Ectodermal cell (in vitro differentiated cells): ENCODE data around the gene GBP7.

Experiments used
- H3K27ac ChIP-seq: 2 replicates; pipeline ENCODE4 v1.7.0; 2013; ENCODE audit warnings: mild to moderate bottlenecking, low read depth, low read length; ENCODE audit not compliant: insufficient read depth, poor library complexity, severe bottlenecking
- H3K27me3 ChIP-seq: 2 replicates; pipeline ENCODE4 v1.7.0; 2013; ENCODE audit warnings: mild to moderate bottlenecking, low read length; ENCODE audit not compliant: insufficient read depth, control insufficient read depth, poor library complexity, severe bottlenecking
- H3K36me3 ChIP-seq: one replicate; pipeline ENCODE4 v1.7.0; 2013; ENCODE audit warnings: low read length; ENCODE audit not compliant: control insufficient read depth, insufficient read depth
- H3K4me1 ChIP-seq: one replicate; pipeline ENCODE4 v1.7.0; 2013; ENCODE audit warnings: low read length; ENCODE audit not compliant: control insufficient read depth, insufficient read depth
- H3K4me3 ChIP-seq: 2 replicates; pipeline ENCODE4 v1.7.0; 2013; ENCODE audit warnings: low read depth, low read length, control low read depth; ENCODE audit not compliant: insufficient read depth
- H3K9me3 ChIP-seq: 2 replicates; pipeline ENCODE4 v1.7.0; 2013; ENCODE audit warnings: mild to moderate bottlenecking, low read length, moderate library complexity; ENCODE audit not compliant: control insufficient read depth
- WGBS, 2 experiments: methylation state at CpG; one replicate each; pipeline ENCODE4 v1.1.7; 2013; ENCODE audit warnings: missing lambda C conversion rate in 2 of 2; 5-methylcytosine and 5-hydroxymethylcytosine counted together

The GBP7 gene

DNA sequence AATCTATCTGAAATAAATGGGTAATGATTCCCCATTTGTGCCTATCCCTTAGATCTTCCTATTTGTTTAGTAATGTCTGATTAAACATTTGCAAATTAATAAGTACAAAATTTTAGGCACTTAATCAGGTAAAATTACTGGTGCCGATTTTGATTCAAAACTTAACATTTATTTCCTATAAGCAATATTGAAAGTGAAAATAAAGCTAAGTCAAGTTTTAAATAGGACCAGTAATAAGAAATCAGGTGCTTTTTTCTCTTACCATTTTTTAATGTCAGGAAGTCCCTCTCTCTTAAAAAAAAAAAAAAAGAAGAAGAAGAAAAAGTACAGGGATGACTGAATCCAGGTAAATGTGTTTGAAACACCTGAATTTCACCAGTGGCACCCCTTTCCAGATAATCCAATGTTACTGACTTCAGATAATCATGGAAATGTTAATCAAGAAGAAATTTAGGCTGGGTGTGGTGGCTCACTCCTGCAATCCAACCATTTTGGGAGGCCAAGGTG, 23.8 kb upstream of the GBP7 start:
- Histone ChIP-seq H3K4me3 (no peak overlapping the region), H3K27ac (no peak overlapping the region), H3K9me3 (no peaks in the 10 kb centered on the region), H3K27me3 (no peaks in the 10 kb centered on the region), H3K36me3 (no peaks in the 10 kb centered on the region), H3K4me1 (no peaks in the 10 kb centered on the region)
- WGBS, 2 experiments = no CpG with 5 or more reads among the region's 1 CpG

DNA sequence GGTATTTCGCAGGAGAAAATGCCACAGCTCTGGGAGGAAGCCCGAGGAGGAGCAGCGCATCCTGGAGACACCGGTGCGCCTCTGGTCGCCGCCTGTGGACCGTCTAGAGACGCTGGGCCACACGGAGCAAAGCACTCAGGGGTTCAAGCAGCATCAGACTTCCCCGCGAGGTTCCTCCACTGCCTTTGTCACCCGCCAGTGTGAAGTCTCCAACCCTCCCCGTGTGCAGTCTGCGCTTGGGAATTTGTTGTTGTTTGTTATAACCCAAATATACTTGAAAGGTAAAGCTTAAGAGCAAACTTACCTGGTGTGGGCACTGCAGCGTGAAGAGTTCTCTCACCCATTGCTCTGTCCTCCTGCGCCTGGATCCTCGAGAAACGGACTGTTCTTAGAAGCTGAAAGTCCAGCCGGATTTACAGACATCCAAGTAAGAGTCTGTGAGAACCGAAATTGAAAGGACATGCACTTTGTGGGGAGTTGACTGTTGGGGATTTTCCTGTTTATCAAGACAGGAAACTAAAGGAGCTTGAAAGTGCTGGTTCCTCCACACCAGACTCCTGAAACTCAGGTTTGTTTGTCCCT, 22.8 kb upstream of the GBP7 start, which contains the start of gene GBP4:
Gene GBP4 (minus strand): TSS at position 452 of the 582 bp plus-strand sequence. CDS start 108 bp downstream, at position 344.
- Histone ChIP-seq H3K4me3 (no peak within 1 kb of the TSS), H3K9me3 (no peaks in the 10 kb centered on the region), H3K4me1 (no peaks in the 10 kb centered on the region), H3K36me3 (no peaks in the 10 kb centered on the region), H3K27me3 (no peaks in the 10 kb centered on the region), H3K27ac (no peak within 1 kb of the TSS)
- WGBS, 2 experiments = 92% methylated on average over 21 of the region's 21 CpGs

DNA sequence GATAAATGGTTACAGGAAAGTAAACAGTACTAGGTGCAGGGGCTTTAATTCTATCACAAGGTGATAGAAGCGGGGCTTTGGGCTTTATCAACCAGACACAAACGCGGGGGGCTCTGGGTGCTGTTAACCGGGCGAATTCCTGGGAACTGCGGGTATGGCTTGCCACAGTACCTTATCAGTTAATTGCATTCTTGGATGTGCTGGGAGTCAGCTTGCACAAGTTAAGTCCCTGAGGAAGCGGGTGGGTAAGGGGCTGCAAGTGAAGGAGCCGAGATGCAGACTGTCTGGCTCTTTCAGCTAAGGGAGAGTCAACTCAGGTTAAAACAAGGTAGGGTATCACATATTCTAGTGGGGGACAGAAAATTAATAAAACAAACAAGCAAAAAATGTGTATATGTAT, 22.3 kb upstream of the GBP7 start:
- Histone ChIP-seq H3K4me3 (no peak overlapping the region), H3K27ac (no peak overlapping the region), H3K4me1 (no peaks in the 10 kb centered on the region), H3K27me3 (no peaks in the 10 kb centered on the region), H3K9me3 (no peaks in the 10 kb centered on the region), H3K36me3 (no peaks in the 10 kb centered on the region)
- 89 to 90% methylated on average over 8 of the region's 8 CpGs for WGBS, 2 experiments

DNA sequence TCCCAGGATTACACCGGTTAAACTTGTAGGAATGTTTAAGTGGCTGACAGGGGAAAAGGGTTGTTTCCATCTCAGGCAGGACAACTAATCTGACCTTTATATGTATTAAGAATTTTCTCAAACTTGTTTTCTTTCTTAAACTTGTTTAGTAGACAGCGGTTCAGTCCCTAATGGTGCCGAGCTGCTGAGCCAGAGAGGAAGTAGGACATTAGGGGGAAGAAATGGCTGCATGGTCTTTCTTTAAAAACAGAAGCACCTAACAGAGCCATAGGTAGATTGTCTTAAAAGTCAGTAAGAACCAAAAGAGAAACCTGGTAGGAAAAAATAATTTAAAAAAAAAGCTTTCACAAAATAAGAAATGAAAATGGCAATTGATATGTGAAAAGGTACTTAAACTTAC, 19.7 kb upstream of the GBP7 start:
- WGBS, 2 experiments = 90 to 92% methylated on average over 3 of the region's 3 CpGs
- Histone ChIP-seq H3K27ac (no peak overlapping the region), H3K4me3 (no peak overlapping the region), H3K36me3 (no peaks in the 10 kb centered on the region), H3K27me3 (no peaks in the 10 kb centered on the region), H3K4me1 (no peaks in the 10 kb centered on the region), H3K9me3 (no peaks in the 10 kb centered on the region)

DNA sequence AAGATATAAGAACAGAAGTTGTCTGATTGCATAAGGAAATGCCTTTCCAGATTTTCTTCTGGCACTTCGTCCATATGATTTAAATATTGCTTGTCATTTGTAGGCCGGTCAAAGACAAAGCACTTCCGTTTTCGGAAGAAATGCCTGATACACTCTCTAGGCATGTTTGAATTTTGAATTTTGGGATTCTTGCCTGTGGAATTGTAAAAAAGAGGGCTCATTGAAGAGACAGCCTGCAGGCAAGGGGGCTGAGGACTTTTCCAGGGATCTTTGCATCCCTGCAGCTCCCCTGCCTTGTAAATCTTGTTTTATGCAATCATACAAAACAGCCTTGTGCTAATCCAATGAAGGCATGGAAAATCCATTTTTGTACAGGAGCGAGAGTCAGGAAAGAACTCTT, 15.5 kb upstream of the GBP7 start:
- H3K9me3 ChIP-seq = no peaks in the 10 kb centered on the region
- 88 to 91% methylated on average over 5 of the region's 5 CpGs for WGBS, 2 experiments
- H3K27me3 ChIP-seq = no peaks in the 10 kb centered on the region
- no peak overlapping the region for H3K27ac ChIP-seq
- H3K36me3 ChIP-seq = no peaks in the 10 kb centered on the region
- H3K4me3 ChIP-seq = no peak overlapping the region
- H3K4me1 ChIP-seq = no peaks in the 10 kb centered on the region

DNA sequence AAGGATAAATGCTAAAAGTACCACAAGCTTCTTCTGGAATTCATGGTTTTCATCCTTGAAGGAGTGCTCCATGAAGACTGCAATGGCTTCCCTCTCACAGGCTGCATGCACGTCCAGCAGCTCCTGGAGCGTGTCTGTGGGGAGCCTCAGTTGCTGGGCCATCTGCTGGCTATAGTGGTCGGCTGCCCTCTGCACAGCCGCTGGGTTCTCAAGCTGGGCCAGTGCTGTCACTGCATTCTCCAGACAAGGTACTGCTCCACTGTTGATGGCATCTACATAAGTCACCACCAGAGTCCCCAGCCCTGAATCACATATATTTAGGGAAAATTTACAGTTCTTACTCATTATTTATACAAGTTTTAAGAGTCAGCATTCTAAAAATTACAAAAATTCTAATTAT, 14.2 kb upstream of the GBP7 start:
- Histone ChIP-seq H3K9me3 (no peaks in the 10 kb centered on the region), H3K27me3 (no peaks in the 10 kb centered on the region), H3K4me1 (no peaks in the 10 kb centered on the region), H3K27ac (no peak overlapping the region), H3K36me3 (no peaks in the 10 kb centered on the region), H3K4me3 (no peak overlapping the region)
- 82 to 83% methylated on average over 4 of the region's 4 CpGs for WGBS, 2 experiments

DNA sequence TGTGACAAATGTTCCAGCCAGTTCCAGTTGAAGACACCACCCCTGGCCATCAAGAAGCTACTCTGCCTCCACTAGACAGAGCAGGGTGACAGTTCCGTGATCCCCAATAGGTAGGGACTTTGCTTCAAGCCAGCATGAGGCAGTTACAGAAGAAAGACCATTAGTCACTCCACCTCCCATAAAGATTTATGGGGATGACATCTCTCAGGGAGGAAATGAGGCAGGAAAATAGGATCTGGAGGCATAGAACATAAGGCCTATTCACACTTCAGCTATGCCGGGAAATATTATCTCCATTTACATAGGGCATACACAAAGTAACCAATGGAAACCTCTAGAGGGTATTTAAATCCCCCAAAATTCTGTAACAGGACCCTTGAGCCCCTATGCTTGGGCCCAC, 3.5 kb upstream of the GBP7 start:
- no peaks in the 10 kb centered on the region for H3K9me3 ChIP-seq
- WGBS, 2 experiments = 83 to 95% methylated on average over 2 of the region's 2 CpGs
- no peak overlapping the region for H3K27ac ChIP-seq
- no peak overlapping the region for H3K4me3 ChIP-seq
- H3K4me1 ChIP-seq = no peaks in the 10 kb centered on the region
- no peaks in the 10 kb centered on the region for H3K36me3 ChIP-seq
- no peaks in the 10 kb centered on the region for H3K27me3 ChIP-seq

DNA sequence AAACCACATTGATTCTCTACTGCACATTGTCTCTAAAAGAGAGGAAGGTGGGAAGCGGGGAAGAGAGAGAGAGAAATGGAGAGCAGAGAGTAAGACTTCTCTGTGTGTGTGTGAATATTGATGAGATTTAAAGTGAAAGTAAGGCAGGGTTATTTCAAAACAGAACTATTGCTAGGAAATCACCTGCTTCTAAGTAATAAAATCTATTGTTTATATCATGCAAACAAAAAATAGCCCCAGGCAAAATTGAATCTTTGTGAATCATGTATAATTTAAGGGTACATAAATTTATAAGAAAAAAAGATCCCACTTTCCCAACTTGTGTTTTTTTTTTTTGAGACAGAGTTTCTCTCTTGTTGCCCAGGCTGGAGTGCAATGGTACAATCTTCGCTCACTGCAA, 1.2 kb upstream of the GBP7 start:
- H3K27ac ChIP-seq = no peak overlapping the region
- H3K36me3 ChIP-seq = no peaks in the 10 kb centered on the region
- WGBS, 2 experiments = 94 to 97% methylated on average over 2 of the region's 2 CpGs
- H3K27me3 ChIP-seq = no peaks in the 10 kb centered on the region
- H3K9me3 ChIP-seq = no peaks in the 10 kb centered on the region
- H3K4me1 ChIP-seq = no peaks in the 10 kb centered on the region
- no peak overlapping the region for H3K4me3 ChIP-seq

DNA sequence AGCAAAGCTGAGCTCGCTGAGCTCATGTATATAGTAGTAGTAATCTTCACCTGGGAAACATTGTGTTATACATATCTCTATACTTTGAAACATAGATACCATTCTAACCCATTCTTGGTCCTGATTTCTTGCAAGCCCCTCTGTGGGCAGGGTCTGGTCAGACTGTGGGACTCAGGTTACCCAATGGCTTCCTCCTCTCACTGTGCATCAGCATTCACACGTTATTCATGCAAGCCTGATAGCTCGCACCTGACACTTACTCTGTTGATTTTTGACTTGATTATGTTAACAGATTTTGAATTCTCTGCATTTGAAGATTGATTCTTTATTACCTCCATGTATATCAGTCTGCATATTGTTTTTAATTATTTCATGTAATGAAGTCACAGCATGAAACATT, 1.3 kb downstream of the GBP7 start:
- no peaks in the 10 kb centered on the region for H3K4me1 ChIP-seq
- H3K9me3 ChIP-seq = no peaks in the 10 kb centered on the region
- WGBS, 2 experiments = 90 to 94% methylated on average over 3 of the region's 3 CpGs
- H3K4me3 ChIP-seq = no peak overlapping the region
- no peaks in the 10 kb centered on the region for H3K27me3 ChIP-seq
- no peak overlapping the region for H3K27ac ChIP-seq
- H3K36me3 ChIP-seq = no peaks in the 10 kb centered on the region

DNA sequence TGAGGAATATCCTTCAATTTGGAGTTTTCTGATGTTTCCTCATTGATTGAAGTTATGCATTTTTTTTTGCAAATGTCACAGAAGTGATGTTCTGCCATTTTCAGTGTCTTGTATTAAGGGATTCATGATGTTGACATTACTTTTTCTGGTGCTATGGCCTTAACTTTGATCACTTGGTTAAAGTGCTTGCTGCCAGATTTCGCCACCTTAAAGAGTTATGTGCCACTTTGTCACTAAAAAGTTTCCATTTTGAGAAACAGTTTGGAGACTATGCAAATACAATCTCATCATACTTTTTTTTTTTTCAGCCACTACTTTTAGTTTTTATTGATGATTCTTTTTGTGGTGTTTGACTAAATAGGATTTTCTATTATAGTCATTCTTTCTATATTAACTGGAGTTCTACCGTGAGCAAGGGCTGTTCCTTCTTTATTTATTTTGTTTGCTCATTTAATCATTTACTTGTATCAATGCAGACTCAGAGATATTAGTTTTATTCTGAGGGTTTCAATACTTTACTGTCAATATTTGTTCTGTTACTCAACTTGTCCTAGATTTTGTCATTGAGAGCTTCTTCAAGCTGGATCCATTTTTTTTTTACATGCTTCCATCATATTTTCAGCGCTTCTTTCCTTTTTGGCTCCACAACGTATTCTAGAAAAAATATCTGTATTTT, 3.2 kb downstream of the GBP7 start:
- WGBS, 2 experiments = 96 to 97% methylated on average over 3 of the region's 4 CpGs
- no peaks in the 10 kb centered on the region for H3K36me3 ChIP-seq
- H3K27ac ChIP-seq = no peak overlapping the region
- no peaks in the 10 kb centered on the region for H3K9me3 ChIP-seq
- H3K4me1 ChIP-seq = no peaks in the 10 kb centered on the region
- H3K27me3 ChIP-seq = no peaks in the 10 kb centered on the region
- H3K4me3 ChIP-seq = no peak overlapping the region
